Measurements from ENCODE around the gene KRT82.

Gene KRT82

DNA sequence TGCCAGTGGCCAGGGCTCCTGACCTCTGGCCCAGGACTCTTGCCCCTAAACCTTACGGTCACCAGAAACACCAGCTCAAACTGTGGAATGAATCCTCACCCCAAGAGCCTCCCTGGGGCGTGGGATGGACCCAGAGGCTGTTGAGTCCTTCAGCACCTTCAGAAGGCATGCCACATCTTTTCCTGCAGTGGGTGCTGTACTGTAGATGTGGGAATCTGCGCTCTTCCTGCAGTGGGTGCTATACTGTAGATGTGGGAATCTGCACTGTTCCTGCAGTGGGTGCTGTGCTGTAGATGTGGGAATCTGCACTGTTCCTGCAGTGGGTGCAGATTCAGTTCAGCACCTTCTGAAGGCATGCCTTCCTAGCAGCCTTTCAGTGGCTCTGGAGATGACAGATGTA lies 1.2 kb downstream of the KRT82 start:
- FAIRE-seq: no peak

DNA sequence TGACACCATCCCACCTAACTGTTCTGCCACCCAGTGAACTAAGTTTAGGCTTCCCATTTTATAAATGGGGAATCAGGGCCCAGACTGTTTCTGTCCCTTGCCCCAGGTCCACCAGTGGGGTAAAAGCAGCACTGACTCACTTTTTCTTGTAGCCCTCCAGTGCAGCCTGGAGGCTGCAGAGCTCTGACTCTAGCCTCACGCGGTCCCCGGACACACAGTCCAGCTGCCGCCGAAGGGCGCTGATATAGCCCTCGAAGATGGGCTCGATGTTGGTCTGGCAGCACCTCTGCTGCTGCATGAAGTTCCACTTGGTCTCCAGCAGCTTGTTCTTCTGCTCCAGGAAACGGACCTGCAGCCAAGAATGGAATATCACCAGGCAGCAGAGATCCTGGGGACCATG lies 2.6 kb downstream of the KRT82 start:
- no peak for FAIRE-seq

DNA sequence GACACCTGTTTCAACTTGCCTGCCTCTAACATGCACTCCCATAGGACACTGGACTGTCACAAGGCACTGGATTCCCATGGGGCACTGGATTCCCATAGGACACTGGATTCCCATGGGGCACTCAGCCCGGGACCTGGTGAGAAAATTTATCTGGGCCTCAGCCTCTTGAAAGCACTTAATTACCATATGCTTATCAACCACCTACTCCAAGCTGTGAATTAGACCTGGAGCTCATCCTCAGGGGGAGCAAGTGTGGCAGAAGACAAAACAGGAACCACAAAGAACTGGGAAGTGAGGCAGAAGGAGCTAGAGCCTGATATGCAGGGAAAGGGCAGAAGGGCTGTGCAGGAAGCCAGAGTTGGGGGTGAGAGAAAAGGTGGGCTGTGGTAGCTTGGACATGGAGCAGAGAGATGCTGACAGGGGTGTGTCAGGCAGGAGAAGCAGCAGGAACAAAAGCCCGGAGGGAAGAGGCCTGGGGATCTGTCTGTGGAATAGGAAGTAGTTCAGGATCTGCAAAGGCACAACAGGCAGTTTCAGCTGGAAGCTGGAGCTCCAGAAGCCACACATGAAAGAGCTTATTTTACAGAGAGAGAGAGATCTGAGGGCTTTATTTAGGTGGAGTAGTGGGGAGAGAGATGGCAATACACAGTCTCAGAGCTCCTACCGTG lies 3.1 kb downstream of the KRT82 start:
- FAIRE-seq: no peak

DNA sequence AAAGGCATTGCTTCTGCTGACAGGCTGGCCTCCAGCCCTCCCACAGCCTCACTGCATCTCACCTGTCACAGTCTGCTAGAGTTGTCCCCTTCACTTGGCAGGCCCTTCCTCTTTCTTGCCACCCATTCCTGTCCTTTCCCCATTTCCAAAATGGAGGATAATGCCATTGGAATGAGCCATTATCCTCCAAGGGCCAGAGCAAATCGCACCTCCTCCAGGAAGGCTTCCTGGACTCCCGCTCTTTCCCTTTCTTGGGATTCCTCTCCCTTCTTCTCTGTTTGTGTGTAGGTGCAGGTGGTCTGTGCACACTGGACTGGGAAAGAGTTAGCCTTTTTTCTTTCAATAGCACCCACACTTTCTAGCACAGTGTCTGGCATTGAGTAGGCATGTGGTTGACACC lies 3.8 kb downstream of the KRT82 start:
- no peak for FAIRE-seq

DNA sequence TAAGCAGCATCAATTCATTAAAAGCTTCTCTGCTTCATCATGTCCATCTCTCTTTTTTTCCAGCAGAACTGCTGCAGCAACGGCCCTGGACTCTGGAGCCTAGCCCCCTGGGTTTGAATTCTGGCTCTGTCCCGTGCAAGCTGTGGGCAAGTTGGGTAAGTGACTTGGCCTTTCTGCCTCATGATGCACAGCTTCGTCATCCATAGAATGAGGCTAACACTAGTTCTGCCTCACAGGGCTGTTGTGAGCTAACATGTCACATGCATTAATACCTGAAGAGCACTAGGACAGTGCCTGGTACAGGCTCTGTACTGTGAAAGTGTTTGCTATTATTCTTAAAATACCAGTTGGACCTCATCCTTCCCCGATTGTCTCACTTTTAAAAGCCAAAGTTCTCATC lies 4.2 kb downstream of the KRT82 start:
- FAIRE-seq: no peak

DNA sequence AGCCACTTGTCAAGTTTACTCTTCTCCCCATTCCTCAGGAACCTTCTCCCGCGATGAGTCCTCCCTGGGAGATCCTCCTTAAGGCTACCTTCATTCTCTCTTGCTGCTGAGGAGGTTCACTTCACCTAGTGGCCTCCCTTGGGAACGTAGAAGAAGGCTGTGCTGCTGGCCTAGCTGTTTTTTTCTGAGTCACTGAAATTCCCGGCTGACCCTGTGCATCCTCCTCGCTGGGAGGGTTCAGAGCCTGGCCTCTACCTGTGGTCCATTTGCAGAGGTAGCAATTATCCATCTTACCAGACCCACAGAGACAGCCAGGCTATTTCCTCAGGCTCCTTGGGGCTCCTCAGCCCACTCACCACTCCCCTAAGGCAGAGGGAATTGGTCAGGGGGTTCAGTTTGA lies 4.6 kb downstream of the KRT82 start:
- no peak for FAIRE-seq

DNA sequence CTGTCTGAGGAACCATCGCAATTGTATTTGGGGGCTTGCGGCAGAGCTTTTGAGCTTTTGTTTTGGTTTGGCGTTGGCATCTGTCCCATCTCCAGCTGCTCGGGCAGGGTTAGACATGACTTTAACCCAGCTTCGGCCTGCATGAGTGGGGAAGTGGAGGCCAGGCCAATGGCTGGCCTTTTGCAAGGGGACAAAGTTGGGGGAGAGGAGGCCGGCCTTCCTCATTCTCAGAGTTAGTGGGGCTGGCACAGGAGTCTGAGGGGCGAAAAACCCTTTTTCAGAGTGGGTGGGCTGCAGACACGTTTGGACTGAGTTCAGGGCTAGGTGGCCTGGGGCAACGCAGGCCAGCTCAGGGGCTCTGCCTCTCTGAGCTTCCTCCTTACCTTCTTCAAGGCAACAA lies 5.2 kb downstream of the KRT82 start:
- FAIRE-seq: no peak

DNA sequence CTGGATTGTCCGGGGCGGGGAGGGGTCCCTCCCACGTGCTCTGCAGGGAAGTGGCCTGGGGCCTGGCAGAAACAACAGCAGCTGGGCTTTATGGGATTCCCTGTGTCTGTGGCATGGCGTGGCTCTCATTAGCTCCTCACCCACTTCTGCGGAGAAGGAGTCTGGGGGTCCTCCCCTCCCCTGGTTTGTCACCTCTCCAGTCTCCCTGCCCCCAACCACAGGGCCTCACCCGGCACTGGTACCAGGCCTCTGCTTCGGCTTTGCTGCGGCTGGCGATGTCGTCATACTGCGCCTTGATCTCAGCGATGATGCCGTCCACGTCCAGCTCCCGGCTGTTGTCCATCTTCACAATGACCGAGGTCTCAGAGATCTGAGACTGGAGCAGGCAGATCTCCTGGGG lies 6.4 kb downstream of the KRT82 start:
- no peak for FAIRE-seq

DNA sequence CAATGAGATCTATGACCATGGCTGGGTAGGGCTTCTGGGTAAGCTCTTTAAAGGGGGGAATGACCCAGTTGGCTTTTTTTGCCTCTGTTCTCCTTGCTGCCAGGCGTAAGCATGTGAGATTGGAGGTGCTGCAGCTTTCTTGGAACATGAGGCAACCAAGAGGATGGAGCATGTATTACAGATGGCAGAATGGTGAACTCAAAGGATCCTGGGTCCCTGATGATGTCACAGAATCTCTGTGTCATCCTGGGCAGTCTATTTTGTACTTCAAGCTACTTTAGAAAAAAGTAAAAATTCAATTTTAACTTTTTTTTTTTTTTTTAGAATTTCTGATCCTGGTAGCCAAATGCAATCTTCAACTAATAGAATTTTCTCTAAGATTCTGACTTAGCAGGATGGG lies 8.0 kb downstream of the KRT82 start:
- no peak for FAIRE-seq

DNA sequence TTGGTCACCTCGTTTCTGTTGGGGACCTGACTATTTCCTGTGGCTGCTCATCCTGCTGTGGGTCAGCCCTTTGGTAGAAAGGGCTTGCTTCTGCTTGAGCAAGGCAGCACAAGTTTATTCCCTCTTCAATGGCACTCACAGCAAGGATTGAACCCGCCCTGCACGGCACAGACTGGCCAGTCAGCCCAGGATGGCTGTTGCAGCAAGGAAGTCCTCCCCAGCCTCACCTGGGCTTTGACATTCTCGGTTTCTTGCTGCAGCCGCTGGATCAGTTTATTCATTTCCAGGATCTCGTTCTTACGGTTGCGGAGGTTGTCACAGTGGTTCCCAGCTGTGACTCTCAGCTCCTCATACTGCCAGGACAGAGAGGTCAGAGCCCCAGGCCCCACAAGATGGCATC lies 9.5 kb downstream of the KRT82 start:
- no peak for FAIRE-seq

DNA sequence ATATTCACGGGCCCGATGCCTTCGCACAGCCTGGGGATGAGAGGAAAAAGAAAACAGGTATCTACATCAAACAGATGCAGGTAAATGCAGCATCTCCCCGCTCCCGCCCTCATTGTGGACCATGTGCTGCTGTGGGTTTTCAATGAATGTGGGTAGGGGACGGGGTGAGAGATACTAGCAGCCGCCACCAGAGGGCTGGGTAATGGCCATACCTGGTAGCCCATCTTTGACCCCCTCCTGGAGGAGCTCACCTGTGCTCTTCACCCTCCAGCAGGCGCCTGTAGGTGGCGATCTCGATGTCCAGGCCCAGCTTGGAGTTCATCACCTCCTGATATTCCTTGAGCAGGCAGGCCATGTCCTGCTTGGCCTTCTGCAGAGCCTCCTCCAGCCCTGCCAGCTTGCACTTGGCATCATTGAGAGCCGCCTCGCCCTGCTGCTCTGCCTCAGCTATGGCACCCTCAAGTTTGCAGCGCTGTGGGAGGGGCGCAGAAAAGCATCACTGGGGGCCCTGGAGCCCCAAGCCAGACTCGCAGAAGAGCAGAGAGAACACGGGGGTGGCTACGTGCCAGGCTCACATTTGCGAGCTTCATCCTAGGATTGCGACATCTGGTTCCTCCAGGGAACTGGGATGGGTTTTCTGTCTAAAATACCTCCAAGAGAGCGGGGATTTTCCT lies 10.2 kb downstream of the KRT82 start:
- no peak for FAIRE-seq

DNA sequence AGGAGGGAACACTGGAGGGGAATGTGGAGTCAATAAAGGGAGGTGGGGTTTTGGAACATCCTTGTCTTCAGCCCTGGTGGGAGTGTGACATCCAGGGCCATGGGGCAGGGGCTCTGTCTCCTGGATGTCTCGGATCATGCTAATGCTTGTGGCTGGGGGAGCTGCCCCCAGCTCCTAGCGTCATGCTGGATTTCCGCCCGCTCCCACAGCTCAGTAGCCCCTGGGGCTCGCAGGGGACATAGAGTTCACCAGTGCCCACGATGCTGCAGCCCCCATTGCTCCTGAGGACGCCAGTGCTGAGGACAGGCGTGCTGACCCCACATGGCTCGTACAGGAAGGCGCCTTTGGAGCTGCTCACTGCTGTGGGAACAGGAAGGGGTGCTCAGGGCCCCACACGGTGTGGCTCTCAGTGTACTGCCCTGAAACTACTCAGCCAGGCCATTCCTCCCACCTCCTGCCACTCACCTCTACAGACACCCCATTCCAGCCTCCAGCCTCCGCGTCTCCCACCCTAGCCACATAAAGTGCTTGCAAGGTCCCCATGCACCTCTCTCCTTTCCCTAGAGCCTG lies 11.2 kb downstream of the KRT82 start:
- no peak for FAIRE-seq

DNA sequence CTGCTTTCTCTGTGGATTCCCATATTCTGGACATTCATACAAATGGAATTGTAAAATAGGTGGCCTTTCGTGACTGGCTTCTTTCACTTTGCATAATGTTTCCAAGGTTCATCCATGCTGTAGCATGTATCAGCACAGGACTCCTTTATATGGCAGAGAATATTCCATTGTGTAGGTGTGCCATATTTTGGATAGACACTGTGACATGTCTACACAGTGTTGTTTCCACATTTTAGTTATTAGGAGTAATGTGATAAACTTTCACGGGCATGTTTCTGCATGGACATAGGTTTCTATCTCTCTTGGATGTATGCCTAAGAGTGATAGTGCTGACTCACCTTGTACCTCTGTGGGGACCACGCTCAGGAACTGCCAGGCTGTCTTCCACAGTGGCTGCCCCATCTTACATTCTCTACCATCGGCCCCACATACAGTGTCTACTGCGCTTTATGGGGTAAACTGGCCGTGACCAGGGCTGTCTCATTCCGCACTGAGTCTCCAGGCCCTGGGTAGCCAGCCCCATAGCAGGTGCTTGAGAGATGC lies 13.6 kb downstream of the KRT82 start:
- no peak for FAIRE-seq

DNA sequence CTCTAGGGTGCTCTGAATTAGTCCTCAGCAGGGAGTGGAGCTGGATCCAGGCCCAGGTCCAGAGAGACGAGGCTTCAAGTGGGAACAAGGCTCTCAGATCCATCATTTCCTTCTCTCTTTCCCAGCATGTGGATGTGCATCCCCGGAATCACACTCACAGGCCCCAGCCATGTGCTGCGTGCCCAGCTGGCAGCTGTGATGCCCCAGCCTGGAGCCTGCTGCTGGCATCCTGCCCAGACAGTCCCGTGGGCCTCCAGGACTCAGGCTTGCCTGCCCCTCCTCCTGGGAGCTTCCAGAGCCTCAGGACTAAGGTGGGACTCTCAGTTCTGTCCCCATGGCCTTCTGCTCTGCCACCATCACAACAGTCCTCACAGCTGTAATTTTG lies 14.5 kb downstream of the KRT82 start:
- FAIRE-seq: no peak

DNA sequence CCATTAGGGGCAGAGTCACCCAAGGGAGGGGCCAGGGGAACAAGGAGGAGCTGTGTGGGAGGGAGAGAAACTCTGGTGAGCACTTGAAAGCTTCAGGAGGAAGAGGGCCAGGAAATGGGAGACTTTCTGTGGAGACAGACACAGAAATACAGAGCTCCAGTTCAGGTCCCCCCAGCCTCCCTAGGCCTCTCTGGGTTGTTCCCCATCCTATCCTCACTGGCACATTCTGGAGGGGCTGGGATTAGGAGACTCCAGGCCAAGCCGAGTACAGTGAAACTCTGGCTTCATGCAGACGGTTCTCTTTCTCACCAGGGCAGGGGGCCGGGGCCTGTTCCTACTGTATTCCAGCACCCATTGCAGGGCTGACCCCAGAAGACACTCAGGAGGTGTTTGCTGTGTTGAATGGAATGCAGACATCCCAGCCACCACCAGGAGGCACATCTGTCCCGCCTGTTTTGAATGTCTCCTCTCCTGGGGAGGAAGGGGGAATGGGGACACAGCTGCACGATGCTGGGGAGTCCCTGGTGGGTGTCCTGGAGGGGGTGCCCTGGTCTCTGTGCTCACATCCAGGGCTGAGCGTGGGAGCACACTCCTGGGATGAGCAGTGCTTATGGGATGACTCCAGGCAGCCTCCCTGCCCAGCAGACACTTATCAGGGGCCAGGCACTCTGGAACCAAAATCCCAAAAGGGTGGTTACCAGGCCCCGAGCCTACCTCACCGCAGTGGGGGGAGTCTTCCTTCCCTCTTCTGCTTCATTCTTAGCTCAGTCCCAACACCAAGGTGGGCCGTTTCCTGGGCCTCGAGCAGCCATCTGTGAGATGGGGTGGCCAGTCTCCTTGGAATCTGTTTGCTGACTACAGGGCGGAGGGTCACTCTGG lies 15.2 kb downstream of the KRT82 start:
- FAIRE-seq: no peak

DNA sequence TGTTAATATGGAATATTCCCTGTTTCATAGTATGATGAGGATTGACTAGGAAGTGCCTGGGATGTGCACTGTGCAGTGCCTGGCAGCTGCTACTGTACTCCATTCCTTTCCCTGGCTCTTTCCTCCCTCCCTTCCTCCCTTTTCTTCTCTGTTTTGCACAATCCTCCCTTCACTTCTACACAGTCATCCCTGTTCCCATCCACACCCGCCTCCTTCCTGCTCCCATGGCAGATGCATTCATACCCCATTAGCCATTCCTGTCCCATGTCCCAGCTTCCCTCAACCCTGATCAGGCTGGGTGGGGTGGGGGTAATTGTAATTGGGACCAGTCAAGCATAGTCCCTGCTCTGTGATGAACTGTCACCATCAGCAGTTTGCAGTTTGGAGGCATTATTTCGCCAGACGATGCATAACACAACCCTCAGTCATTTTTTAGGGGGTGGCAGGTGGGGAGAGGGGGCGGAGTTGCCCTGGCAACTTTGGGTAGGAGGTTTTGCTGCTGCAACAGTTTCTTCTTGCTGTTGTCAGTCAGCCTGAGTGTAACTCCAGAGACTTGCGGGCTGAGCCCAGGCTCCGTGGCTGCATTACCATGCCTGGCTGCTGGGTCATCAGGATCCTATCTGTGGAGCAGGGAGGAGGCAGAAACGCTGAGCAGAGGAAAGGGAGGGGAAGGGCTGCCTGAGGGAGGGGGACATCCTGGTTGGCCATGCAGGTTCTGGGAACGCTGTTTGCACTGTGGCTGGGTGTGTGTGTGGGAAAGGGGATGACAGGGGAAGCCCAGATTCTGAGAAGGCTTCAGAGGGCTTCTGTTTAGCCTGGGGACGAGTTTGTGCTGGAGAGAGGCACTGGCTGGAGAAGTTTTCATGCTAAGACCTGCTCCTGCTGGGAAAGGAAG lies 16.6 kb downstream of the KRT82 start:
- FAIRE-seq: no peak

DNA sequence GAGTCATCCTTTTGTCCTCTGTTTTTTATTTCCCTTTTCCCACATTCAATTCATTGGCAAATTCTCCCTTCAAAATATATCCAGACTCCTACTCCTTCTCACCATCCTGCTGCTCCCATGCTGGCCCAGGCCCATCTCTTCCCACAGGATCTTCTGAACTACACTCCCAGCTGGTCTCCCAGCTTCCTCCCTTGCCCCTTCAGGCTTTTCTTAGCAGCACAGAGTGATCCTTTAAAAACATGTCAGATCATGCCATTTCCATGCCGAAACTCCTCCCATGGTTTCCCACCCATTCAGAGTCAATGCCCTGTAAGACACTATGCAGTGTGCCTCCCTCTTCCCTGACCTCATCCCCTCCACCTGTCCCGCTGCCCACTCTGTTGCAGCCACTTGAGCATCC lies 18.3 kb downstream of the KRT82 start:
- no peak for FAIRE-seq

DNA sequence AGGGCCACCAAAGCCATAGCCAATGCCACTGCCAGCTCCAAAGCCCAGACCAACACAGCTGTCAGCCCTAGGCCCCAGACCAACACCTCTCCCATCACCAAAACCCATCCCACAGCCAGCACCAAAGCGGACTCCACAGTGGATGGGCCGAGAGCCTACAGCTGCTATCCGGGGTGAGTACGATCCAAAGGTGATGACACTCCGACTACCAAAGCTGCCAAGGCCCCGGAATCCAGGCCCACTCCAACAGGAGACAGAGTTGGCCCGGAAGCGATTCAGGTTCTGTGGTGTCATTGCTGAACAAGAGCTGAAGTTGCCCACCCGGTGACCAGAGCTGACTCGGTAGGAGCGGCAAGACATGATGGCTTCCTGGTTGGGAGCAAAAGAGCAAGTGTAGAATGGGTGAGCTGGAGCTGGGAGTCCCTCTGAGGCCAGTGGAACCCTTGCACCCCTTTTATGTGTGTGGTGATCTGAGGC lies 20.9 kb downstream of the KRT82 start, which contains the start of gene KRT84:
TSS of gene KRT84 (minus strand) at position 427 of the 477 bp plus-strand sequence. CDS start at position 360, 67 bp downstream.
- no peak for FAIRE-seq

DNA sequence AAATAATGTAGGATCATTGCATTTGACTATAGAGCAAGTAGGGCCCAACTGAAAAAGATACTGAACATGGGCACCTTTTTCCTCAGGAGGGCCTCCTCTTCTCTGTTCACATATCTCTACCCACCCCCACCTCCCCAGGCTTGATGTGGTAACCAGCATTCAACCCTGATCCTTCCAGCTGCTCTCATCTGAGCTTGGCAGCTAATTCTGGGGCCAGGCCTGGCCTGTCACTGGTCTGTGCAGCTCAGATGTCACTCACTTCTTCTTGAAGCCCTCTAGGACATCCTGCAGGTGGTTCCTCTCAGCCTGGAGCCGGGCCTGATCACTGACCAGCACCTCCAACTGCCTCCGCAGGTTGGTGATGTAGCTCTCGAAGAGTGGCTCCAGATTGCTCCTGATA lies 22.8 kb downstream of the KRT82 start:
- FAIRE-seq: no peak

DNA sequence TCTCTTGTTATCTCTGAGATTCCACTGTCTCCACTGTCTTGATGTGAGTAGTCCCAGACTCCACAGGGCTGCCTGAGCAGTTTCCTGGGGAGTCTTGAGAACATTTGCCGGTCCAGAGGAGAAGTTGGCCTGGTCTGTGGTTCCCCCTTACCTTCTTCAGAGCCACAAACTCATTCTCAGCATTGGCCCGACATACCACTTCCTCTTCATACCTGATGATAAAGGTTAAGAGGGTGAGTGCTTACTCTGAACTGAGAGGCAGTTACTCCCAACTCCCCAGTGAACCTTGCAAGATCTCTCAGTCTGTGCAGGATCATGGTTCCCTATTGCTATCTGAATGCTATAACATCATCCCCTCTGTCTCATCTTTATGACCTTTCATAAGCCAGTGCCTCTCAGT lies 23.3 kb downstream of the KRT82 start:
- FAIRE-seq: no peak

DNA sequence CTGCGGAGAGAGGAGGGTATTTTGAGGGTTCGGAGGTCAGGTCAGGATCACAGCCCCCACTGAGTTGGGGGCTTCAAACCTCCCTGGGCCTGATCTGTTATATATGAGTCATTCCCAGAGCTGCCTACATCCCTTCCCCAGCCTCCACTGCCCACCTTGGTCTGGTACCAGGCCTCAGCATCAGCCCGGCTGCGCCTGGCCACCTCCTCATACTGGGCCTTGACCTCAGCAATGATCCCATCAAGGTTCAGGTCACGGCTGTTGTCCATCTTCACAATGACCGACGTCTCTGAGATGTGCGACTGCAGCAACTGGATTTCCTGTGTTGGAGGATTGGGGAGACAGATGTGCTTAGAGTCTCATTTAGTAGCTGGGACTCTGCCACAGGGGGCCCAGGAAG lies 24.9 kb downstream of the KRT82 start:
- FAIRE-seq: no peak

DNA sequence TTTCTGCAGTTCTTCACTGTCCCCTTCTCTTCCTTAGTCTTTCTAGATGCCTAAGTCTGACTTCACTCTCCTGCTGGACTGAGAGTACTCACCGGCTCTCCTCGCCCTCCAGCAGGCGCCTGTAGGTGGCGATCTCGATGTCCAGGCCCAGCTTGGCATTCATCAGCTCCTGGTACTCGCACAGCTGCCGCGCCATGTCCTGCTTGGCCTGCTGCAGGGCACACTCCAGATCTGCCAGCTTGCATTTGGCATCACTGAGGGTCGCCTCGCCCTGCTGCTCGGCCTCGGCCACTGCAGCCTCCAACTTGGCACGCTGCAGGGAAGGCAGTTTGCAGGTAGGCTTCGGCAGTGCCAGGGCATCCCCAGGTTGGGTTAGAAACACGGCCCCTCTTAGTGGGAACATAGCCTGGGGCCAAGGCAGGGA lies 25.9 kb downstream of the KRT82 start:
- no peak for FAIRE-seq

All from G401.6 (cell line).